Uterus (tissue), 2 donors: ENCODE results near the gene DTHD1.

Experiments used
- POLR2A ChIP-seq, 2 donors: fragments of 450-650 bp; IDR thresholded peaks; one replicate each; pipeline ENCODE4 v1.6.1; 2016; ENCODE audit warnings: antibody characterized with exemption in 2 of 2, mild to moderate bottlenecking in 1 of 2, moderate library complexity in 1 of 2
- TF ChIP-seq, protein P1 (sequence below), 4 experiments: fragments of 200-600 bp in 2 of 4; fragments of 450-650 bp in 2 of 4; sonication (generic) in 2 of 4; IDR thresholded peaks; one replicate each; pipeline ENCODE4 v1.5.1; 2016 to 2019; ENCODE audit warnings: antibody characterized with exemption in 4 of 4, mild to moderate bottlenecking in 2 of 4, moderate library complexity in 1 of 4

DNA sequence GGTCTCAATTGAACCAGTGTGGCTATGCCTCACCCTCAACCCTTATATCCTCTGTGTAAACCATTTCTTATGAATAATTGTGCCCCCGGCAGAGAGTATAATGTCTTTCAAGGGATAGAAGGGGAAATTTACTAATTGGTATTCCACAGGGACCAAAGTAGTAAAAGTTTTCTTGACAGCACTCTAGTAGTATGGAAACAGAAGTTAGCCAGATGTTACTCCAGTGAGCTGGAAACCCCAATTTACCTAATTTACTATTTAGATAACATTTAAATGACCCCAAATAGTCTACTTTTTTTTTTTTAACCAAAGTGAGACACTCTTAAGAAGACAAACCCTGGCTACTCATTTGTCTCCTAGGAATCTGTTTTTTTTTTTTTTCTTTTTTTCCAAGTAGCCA, 32.3 kb downstream of the DTHD1 start:
- TF ChIP-seq, protein P1, sequence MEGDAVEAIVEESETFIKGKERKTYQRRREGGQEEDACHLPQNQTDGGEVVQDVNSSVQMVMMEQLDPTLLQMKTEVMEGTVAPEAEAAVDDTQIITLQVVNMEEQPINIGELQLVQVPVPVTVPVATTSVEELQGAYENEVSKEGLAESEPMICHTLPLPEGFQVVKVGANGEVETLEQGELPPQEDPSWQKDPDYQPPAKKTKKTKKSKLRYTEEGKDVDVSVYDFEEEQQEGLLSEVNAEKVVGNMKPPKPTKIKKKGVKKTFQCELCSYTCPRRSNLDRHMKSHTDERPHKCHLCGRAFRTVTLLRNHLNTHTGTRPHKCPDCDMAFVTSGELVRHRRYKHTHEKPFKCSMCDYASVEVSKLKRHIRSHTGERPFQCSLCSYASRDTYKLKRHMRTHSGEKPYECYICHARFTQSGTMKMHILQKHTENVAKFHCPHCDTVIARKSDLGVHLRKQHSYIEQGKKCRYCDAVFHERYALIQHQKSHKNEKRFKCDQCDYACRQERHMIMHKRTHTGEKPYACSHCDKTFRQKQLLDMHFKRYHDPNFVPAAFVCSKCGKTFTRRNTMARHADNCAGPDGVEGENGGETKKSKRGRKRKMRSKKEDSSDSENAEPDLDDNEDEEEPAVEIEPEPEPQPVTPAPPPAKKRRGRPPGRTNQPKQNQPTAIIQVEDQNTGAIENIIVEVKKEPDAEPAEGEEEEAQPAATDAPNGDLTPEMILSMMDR (IDR thresholded peaks at IDR 0.05): no peak
- TF ChIP-seq POLR2A (IDR thresholded peaks at IDR 0.05): no peak
